Activated T-helper 9 cell treated with anti-CD3 and anti-CD28 coated beads, Interleukin-2, amount 50 U/mL, for 16 hours (primary cell): ENCODE measurements around the gene SERGEF.

Experiments
- DNase-seq: peaks from one replicate; pipeline ENCODE4 v3.0.0-alpha.2; 2020; ENCODE audit warnings: low read depth

SERGEF gene

GRCh38 chr11:17951685-17952388 lies 61.0 kb downstream of the SERGEF start:
- DNase-seq, result no peak

GRCh38 chr11:17950644-17951043 lies 62.2 kb downstream of the SERGEF start:
- DNase-seq, result no peak

GRCh38 chr11:17948296-17948695 lies 64.6 kb downstream of the SERGEF start:
- DNase-seq, result no peak

- no peak for DNase-seq
These were observed 73.3 kb downstream of the SERGEF start for GRCh38 chr11:17939542-17939941.

- DNase-seq, result no peak
These were observed 76.1 kb downstream of the SERGEF start for GRCh38 chr11:17936790-17937189.

- no peak for DNase-seq
These were observed 78.7 kb downstream of the SERGEF start for GRCh38 chr11:17934194-17934593.

- DNase-seq, result no peak
These were observed 79.1 kb downstream of the SERGEF start for GRCh38 chr11:17933708-17934107.

- no peak for DNase-seq
These were observed 80.4 kb downstream of the SERGEF start for GRCh38 chr11:17932472-17932871.

- no peak for DNase-seq
These were observed 81.3 kb downstream of the SERGEF start for GRCh38 chr11:17931595-17931994.

GRCh38 chr11:17930544-17931125 lies 82.2 kb downstream of the SERGEF start:
- no peak for DNase-seq

GRCh38 chr11:17929171-17929570 lies 83.7 kb downstream of the SERGEF start:
- DNase-seq, result no peak

GRCh38 chr11:17927681-17928343 lies 85.0 kb downstream of the SERGEF start:
- DNase-seq, result no peak

- no peak for DNase-seq
These were observed 85.8 kb downstream of the SERGEF start for GRCh38 chr11:17927041-17927440.

GRCh38 chr11:17924713-17925112 lies 88.1 kb downstream of the SERGEF start:
- no peak for DNase-seq

- no peak for DNase-seq
These were observed 89.6 kb downstream of the SERGEF start for GRCh38 chr11:17923217-17923616.

GRCh38 chr11:17922416-17922788 lies 90.4 kb downstream of the SERGEF start:
- DNase-seq, result no peak

- no peak for DNase-seq
These were observed 91.0 kb downstream of the SERGEF start for GRCh38 chr11:17921659-17922415.

GRCh38 chr11:17918049-17918605 lies 94.7 kb downstream of the SERGEF start:
- DNase-seq, result no peak

- no peak for DNase-seq
These were observed 95.3 kb downstream of the SERGEF start for GRCh38 chr11:17917556-17917955.

GRCh38 chr11:17915500-17916143 lies 97.2 kb downstream of the SERGEF start:
- DNase-seq, result no peak

GRCh38 chr11:17914957-17915356 lies 97.9 kb downstream of the SERGEF start:
- no peak for DNase-seq

- no peak for DNase-seq
These were observed 105.8 kb downstream of the SERGEF start for GRCh38 chr11:17907046-17907445.
